Adrenal gland (tissue), 12 donors: ENCODE data around the gene KCNN2. TPM values are rescaled to one million over a fixed set of nuclear protein-coding genes. Genes with fewer than 3 reads are reported as not detected.

ENCODE experiments used
- DNase-seq, 7 donors: peaks; one replicate each; pipeline ENCODE4 v3.0.0-alpha.2; 2019 to 2020
- H3K27ac ChIP-seq, 5 donors: fragments of 200-600 bp; sonication (generic) in 4 of 5; 1 replicate in 3 of 5; 2 replicates in 2 of 5; pipeline versions ENCODE4 v1.5.1 to v1.8.0; 2016 to 2020; ENCODE audit warnings: mild to moderate bottlenecking in 1 of 5
- H3K27me3 ChIP-seq: fragments of 200-600 bp; 2 replicates; pipeline ENCODE4 v1.8.0; 2021
- H3K36me3 ChIP-seq, 2 donors: fragments of 200-600 bp; replicated peaks in 1 of 2; 1 replicate in 1 of 2; 2 replicates in 1 of 2; pipeline versions ENCODE4 v1.5.1 to v1.8.0; 2018 to 2022
- H3K4me1 ChIP-seq, 2 donors: fragments of 200-600 bp; replicated peaks in 1 of 2; 1 replicate in 1 of 2; 2 replicates in 1 of 2; pipeline versions ENCODE4 v1.5.1 to v1.8.0; 2018 to 2021
- H3K4me3 ChIP-seq, 4 donors: fragments of 200-600 bp; sonication (generic) in 3 of 4; one replicate each; pipeline ENCODE4 v1.5.1; 2016 to 2018
- H3K9me3 ChIP-seq, 3 donors: fragments of 200-600 bp; sonication (generic) in 1 of 3; replicated peaks in 1 of 3; 1 replicate in 2 of 3; 2 replicates in 1 of 3; pipeline versions ENCODE4 v1.5.1 to v1.8.0; 2016 to 2021
- CTCF ChIP-seq, 6 experiments: fragments of 450-650 bp in 4 of 6; fragments of 200-600 bp in 2 of 6; sonication (generic) in 1 of 6; IDR thresholded peaks; 1 replicate in 5 of 6; 2 replicates in 1 of 6; pipeline versions ENCODE4 v1.5.1 to v1.8.0; 2016 to 2021; ENCODE audit warnings: antibody characterized with exemption in 6 of 6, mild to moderate bottlenecking in 2 of 6, moderate library complexity in 1 of 6
- POLR2A ChIP-seq, 2 donors: fragments of 450-650 bp; IDR thresholded peaks; one replicate each; pipeline ENCODE4 v1.6.1; 2017; ENCODE audit warnings: antibody characterized with exemption in 2 of 2, mild to moderate bottlenecking in 2 of 2, moderate library complexity in 1 of 2
- WGBS, 4 donors: extraction: QIAGEN DNeasy Blood & Tissue Kit in 2 of 4; methylation state at CpG; one replicate each; pipeline versions ENCODE4 v1.1.5 to v1.1.7; 2013 to 2017; 5-methylcytosine and 5-hydroxymethylcytosine counted together
- intact Hi-C, 2 donors: fragments of 100-400 bp; cut with DNase I; formaldehyde crosslinking; loops; one replicate each; pipeline versions ENCODE4 v1.14.1 to v1.15.0; 2022 to 2023
- polyA plus RNA-seq, 3 donors: library from polyadenylated mRNA; stranded (reverse); fragments of 200-250 nt in 2 of 3; fragments of 350-450 nt in 1 of 3; fragmentation: Illumina TruSeq in 1 of 3; extraction: RNeasy Lipid Tissue Mini Kit (QIAGEN cat#74804) in 1 of 3; gene quantifications; one replicate each; pipeline ENCODE4 v1.2.3, GENCODE V29; 2013 to 2014
- total RNA-seq, 9 donors: library from RNA; depleted of rRNA in 4 of 9; stranded (reverse); fragments of >200 nt in 4 of 9; fragments of 120-200 nt in 1 of 9; fragmentation: NEBNext Ultra II Directional in 1 of 9; extraction: Animal tissue kit (Norgen Biotek cat#: 25700) in 1 of 9; gene quantifications; one replicate each; pipeline versions ENCODE4 v1.1.0 to v1.2.4, GENCODE V29; 2013 to 2023
- donor health status: healthy with polysubstance abuse.
- donor health status: Bipolar disorder and iron deficiency.
- donor health status: DM: yes; HTN: yes; CAD: no.
- donor health status: DM: no; HTN: no; CAD: no.
- donor health status: DM: no; HTN: no; CAD: no.
- donor health status: DM: yes; HTN: yes; CAD: no.

The KCNN2 gene
- total and polyA plus RNA-seq, 12 donors, result 18.5 to 184 (median 44.7) TPM

DNA sequence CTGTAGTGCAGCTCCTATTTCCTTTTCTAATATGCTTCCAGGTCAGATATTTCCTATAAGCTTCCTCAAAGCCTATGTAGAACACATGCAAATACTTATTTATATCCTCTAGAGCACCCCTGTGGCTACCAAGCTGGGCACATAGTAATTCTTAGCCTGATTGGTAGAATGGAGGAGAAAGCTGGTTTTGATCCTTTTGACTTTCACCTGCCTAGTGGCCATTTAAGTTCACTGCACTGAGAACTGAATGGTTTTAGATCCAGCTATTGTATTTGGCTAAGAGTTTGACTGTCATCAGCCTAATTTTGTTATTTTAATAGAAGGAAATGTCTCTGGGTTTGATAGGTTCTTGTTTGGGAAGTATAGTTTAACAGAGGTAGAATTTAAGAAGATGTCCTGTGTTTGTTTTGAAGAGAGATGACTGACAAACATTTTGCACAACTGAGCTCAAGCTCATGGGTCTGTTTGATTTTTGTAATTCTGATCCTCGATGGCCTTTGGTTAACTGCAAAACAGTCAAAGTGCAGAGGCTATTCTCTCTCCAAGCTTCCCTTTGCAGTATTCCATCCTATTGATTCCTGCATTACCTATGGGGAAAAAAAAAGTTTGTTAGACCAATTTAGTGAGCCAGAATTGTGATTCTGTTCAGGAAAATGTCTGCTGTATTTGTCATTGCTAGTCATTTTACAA, 85.4 kb downstream of the KCNN2 start:
- intact Hi-C loops, result loop anchor here in 1 of 2 donors (10.0 kb wide), 1 partner anchor 342 kb away; no protein-coding TSS in a partner anchor
- no peak for DNase-seq
- Histone ChIP-seq H3K4me3 (no peak overlapping the region), H3K9me3 (no peaks in the 10 kb centered on the region), H3K27ac (no peak overlapping the region), H3K36me3 (no peaks in the 10 kb centered on the region), H3K4me1 (peaks cover 0 to 29% of the 10 kb centered on the region in 2 donors), H3K27me3 (no peaks in the 10 kb centered on the region)
- WGBS, 4 donors, result 33 to 70% (median 58%) methylated on average over 1 of the region's 1 CpG
- TF ChIP-seq POLR2A (IDR thresholded peaks at IDR 0.05) (no peak), CTCF (IDR thresholded peaks at IDR 0.05) (peak in 4 of 6 experiments; percentile 7 to 33 (median 16))

DNA sequence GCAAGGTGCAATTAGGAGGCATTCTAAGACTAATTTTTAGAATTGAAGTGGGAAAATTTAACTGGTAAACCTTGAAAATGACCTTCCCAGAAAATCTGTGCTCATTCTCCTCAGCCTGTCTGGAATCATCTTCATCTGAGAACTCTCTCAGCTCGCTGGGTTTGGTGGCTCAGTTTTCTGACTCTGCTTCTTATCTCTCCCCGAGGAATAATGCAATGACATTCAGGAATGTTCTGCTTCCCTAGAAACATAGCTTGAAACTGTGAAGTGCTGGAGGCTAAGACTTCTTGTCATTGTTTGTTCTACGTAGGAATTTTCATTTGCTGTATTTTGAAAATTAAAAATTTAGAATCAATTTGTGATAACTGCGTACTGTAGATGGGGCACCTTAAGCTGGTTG, 86.6 kb downstream of the KCNN2 start:
- H3K4me1 ChIP-seq, result peaks cover 0 to 29% of the 10 kb centered on the region in 2 donors
- no peak for DNase-seq
- no peaks in the 10 kb centered on the region for H3K9me3 ChIP-seq
- no peaks in the 10 kb centered on the region for H3K36me3 ChIP-seq
- H3K4me3 ChIP-seq, result no peak overlapping the region
- intact Hi-C loops, result loop anchor here in 1 of 2 donors (10.0 kb wide), 1 partner anchor 344 kb away; no protein-coding TSS in a partner anchor
- 41 to 52% (median 46%) methylated on average over 4 of the region's 4 CpGs for whole genome bisulfite sequencing, 4 donors
- H3K27ac ChIP-seq, result peak overlapping the region in 3 of 5 donors; percentile 17 to 61 (median 47)
- TF ChIP-seq POLR2A (IDR thresholded peaks at IDR 0.05), result no peak
- TF ChIP-seq CTCF (IDR thresholded peaks at IDR 0.05), result no peak
- H3K27me3 ChIP-seq, result no peaks in the 10 kb centered on the region

DNA sequence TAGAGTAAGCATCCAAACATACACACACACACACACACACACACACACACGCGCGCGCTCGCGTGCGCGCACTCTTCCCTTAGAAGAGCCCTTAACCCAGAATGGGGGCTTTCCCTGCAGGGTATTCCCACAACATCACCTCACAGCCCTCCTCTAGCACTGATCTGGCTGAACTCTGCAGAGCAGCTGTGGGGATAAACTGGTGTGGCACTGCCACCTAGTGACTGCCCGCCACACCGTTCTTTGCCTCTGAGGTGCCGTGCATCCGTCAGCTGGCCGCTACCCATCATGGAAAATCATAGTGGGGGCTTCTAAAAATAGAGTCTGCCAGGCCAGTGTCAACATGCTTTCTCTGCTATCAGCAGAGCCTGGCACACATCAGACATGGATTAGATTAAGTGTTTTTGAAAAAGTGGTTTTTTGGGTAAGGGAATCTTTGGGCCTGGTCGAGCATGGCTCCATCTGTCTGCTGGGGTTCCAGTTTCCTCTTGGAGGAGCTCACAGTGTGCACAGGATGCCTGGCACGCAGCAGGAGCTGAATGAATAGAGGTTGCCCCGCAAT, 88.1 kb downstream of the KCNN2 start:
- Histone ChIP-seq H3K27ac (peak overlapping the region in 3 of 5 donors; percentile 40 to 73 (median 47)), H3K27me3 (no peaks in the 10 kb centered on the region), H3K4me1 (peaks cover 0 to 29% of the 10 kb centered on the region in 2 donors), H3K9me3 (no peaks in the 10 kb centered on the region), H3K36me3 (no peaks in the 10 kb centered on the region), H3K4me3 (no peak overlapping the region)
- intact Hi-C loops, result loop anchor here in 1 of 2 donors (5.0 to 10.0 kb wide), 3 partner anchors 88 to 765 kb away; partner anchors contain the start of gene KCNN2
- 3 to 6% (median 6%) methylated on average over 12 to 16 of the region's 16 CpGs for WGBS, 4 donors
- TF ChIP-seq POLR2A (IDR thresholded peaks at IDR 0.05) (no peak), CTCF (IDR thresholded peaks at IDR 0.05) (peak; percentile 57 to 88 (median 80))
- peak; percentile 77 to 92 (median 82) for DNase-seq

DNA sequence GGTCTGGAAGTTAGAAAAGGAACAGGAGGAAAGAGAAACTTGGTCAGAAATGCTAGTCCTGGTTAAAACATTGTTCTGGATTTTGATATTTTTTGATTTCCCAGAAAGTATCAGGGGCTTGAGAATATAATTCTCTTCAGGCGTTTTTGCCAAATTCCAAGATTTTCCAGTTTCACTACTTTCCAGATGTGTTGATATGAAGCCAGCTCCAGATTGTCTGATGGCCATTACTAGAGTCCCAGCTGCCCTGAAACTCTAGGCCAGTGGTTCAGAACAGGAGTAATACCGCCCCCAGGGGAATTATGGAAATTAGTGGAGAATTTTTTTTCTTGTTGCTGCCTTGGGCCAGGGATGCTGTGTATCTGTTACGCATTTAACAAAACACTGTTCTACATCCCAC, 88.6 kb downstream of the KCNN2 start:
- TF ChIP-seq CTCF (IDR thresholded peaks at IDR 0.05), result peak in 1 of 6 experiments; percentile 6
- TF ChIP-seq POLR2A (IDR thresholded peaks at IDR 0.05), result no peak
- Histone ChIP-seq H3K36me3 (no peaks in the 10 kb centered on the region), H3K9me3 (no peaks in the 10 kb centered on the region), H3K27ac (peak overlapping the region in 2 of 5 donors; percentile 40 to 73), H3K27me3 (no peaks in the 10 kb centered on the region), H3K4me1 (peaks cover 0 to 29% of the 10 kb centered on the region in 2 donors), H3K4me3 (no peak overlapping the region)
- peak in 1 of 7 donors; percentile 11 for DNase-seq
- intact Hi-C loops, result loop anchor here in 1 of 2 donors (5.0 to 10.0 kb wide), 2 partner anchors 88 to 766 kb away; partner anchors contain the start of gene KCNN2
- WGBS, 4 donors, result 52 to 58% (median 54%) methylated on average over 3 of the region's 3 CpGs
